ENCODE measurements around the gene HOXC6.

The HOXC6 gene

GRCh38 chr12:54042970-54043853, 15.0 kb downstream of the HOXC6 start:
- no peak for DNase-seq (ENCODE audit: low read depth)

DNA sequence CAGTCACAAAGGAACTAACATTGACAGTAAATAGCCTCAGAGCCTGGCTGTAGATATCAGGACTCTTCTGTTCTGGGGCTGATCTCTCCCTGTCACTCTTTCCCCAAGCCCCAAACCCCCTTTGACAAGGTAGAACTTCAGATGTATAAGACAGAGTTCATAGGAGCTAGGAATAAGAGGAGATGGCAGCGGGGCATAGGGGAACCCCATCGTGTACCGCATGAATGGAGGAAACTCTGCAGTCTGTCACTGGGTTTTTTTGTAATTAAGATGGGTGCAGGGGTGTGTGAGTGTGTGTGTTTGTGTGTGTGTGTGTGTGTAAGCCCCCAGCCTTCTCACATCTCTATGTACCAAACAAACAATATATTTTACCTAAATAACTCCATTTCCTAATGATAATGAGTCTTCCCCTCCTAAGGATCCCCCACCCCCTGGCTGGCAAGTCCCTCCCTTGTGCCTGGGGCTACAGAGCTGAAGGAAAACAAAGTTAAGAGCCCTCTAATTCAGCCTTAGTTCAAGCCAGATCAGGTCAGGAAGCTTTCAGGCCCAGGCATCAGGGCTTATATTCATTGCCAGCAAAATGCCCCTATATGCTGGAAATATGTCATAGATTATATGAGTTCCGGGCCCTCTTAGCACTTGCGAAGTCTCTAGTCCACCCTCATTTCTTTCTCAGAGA, 16.3 kb downstream of the HOXC6 start:
- no peak for DNase-seq (ENCODE audit: low read depth)

GRCh38 chr12:54045401-54045800, 17.2 kb downstream of the HOXC6 start:
- no peak for DNase-seq (ENCODE audit: low read depth)

GRCh38 chr12:54045868-54046521, 17.8 kb downstream of the HOXC6 start:
- no peak for DNase-seq (ENCODE audit: low read depth)

GRCh38 chr12:54046809-54047159, 18.5 kb downstream of the HOXC6 start:
- no peak for DNase-seq (ENCODE audit: low read depth)

- no peak for DNase-seq (ENCODE audit: low read depth)
Observed at GRCh38 chr12:54047160-54047963, 19.1 kb downstream of the HOXC6 start.

GRCh38 chr12:54047964-54048303, 19.7 kb downstream of the HOXC6 start:
- no peak for DNase-seq (ENCODE audit: low read depth)

- DNase-seq (ENCODE audit: low read depth) = no peak
Observed at GRCh38 chr12:54048406-54049093, 20.3 kb downstream of the HOXC6 start.

- DNase-seq (ENCODE audit: low read depth) = no peak
Observed at GRCh38 chr12:54049108-54049507, 20.9 kb downstream of the HOXC6 start.

DNA sequence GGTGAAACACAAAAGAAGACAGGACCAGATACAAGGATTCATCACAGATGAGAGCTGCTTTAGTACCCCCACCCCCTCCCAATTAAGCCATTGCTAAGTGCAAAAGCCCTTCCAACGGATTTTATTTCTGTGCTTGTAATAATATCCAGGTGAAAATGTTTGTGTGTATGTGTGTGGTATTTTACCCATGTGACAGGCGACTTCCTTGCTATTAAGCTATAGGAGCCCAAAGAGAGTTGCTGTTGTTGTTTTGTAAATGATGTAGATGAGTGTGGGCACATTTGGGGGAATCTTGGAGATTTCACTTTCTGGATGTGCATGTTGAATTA, 22.2 kb downstream of the HOXC6 start:
- no peak for DNase-seq (ENCODE audit: low read depth)

DNA sequence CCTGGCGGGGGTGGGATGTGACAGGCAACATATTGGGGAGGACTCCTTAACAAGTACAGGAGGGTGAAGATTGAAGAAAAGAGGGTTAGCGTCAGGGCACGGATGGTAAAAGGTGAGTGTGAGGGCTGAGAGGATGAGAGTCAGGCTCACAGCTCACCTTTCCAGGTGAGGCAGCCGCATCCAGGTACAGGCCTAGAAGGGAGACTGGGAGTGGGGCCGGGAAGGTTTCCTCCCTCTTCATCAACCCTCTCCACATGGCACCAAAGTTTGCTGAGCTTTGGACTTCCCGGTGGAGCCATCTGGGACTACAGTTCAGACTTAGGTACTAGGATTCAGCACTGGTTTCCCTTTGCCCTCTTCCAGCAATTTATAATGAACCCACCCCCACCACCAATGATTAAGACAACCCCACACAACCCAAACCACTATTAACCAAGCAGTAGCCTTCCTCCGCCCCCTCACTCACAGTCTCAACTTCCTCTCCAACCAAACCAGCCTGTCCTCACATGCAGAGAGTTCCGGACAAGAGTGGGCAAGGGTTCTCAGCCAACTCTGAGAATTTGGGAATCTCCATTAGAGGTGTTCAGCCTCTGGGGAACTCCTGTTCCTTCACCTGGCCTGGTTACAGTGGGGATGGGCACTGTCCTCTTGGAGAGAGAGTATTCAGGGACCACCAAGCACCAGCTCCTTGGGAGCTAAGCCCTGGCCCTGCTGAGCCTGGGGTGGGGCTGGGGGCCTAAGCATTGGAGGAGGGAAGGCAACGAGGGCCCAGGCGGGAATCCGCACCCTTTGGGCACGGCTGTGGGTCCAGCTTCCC, 23.0 kb downstream of the HOXC6 start:
- no peak for DNase-seq (ENCODE audit: low read depth)

- no peak for DNase-seq (ENCODE audit: low read depth)
Observed at GRCh38 chr12:54051874-54052437, 23.7 kb downstream of the HOXC6 start.

DNA sequence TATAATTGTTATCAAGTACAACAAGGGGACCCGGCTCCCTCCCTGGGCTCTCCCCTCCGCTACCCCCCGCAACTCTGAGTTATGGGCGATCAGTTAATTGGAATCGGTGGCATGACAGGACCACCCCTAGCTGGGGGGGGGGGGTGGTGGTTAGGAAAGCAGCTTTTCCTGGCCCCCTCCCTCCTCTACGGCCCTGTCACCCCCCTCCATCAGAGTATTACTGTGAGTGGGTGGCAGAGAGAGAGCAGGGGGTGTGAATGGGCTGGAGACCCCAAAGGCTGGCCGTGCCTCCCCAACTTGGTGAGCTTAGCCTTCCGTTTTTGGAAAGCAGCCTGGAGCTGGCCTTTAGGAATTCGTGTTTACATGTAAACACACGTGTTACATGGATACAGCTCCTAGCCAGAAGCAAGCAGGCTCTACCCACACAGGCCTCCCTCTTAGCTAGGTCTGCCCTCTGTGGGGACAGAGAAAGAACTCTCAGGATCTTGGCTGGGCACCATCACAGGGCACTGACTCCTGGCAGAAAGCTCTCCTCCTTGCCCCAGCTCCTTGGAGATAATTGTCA, 24.3 kb downstream of the HOXC6 start:
- no peak for DNase-seq (ENCODE audit: low read depth)

DNA sequence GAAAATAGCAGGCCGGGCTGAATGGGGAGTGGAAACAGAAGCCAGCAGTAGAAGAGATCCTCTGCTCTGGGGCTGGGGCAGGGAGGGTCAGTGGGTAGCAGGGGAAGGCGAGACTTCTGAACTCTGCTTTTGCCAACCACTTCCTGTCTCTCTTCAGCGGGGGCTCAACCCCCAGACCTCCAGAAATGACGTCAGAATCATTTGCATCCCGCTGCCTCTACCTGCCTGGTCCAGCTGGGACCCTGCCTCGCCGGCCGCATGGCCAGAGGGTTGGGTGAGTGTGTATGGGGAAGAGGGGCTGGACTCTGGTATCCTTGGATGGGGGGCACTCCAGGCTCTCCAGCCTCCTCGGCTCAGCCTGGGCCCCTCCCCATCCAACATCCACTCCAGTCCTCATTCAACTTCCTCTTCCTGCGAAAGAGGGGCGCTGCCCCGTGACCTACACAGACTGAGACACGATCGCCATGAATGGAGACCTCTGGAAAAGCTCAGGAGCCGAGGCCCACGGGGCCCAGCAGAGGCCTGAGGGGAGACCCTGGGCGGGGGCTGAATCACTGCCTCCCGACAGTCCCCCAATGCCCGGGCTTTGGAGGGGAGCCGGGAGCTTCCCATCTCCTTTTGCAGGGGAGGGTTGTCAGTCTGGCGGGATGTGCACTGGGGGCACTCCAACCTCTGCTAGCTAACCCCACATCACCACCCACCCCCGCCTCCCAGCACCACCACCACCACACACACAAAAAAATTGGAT, 24.9 kb downstream of the HOXC6 start:
- no peak for DNase-seq (ENCODE audit: low read depth)

DNA sequence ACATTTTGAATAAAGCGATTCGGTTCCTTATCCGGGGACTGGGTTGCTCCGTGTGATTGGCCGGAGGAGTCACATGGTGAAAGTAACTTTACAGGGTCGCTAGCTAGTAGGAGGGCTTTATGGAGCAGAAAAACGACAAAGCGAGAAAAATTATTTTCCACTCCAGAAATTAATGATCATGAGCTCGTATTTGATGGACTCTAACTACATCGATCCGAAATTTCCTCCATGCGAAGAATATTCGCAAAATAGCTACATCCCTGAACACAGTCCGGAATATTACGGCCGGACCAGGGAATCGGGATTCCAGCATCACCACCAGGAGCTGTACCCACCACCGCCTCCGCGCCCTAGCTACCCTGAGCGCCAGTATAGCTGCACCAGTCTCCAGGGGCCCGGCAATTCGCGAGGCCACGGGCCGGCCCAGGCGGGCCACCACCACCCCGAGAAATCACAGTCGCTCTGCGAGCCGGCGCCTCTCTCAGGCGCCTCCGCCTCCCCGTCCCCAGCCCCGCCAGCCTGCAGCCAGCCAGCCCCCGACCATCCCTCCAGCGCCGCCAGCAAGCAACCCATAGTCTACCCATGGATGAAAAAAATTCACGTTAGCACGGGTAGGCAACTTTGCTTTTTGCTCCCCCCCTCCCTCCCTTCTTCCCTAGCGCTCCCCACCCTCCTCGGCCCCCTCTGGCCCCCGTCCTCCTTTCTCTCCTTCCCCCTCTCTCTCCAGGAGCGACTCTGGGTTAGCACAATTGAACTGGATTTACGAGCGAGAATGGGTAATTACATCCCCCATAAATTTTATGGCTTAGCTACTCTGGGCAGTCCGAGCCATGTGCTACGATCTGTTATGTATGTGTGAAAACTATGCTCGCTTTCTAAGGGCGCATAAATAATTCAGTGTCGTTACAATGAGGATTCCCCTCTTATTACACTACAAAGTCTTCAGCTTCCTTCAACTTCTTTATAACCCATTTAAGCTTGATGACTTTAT, 25.8 kb downstream of the HOXC6 start, which contains the start of gene HOXC4:
Gene HOXC4, plus strand, starts transcription at position 85 of the 991 bp plus-strand sequence. Its CDS starts 88 bp downstream, at position 173.
- DNase-seq (ENCODE audit: low read depth) = no peak

DNA sequence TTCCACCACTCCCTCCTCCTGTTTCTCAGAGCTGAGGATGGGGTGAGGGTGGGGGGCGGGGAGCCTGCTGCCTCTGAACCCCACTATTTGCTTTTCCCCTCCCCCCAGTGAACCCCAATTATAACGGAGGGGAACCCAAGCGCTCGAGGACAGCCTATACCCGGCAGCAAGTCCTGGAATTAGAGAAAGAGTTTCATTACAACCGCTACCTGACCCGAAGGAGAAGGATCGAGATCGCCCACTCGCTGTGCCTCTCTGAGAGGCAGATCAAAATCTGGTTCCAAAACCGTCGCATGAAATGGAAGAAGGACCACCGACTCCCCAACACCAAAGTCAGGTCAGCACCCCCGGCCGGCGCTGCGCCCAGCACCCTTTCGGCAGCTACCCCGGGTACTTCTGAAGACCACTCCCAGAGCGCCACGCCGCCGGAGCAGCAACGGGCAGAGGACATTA, 26.5 kb downstream of the HOXC6 start:
- DNase-seq (ENCODE audit: low read depth) = no peak

GRCh38 chr12:54055552-54055951, 27.3 kb downstream of the HOXC6 start:
- DNase-seq (ENCODE audit: low read depth) = no peak

- no peak for DNase-seq (ENCODE audit: low read depth)
Observed at GRCh38 chr12:54056110-54056509, 27.9 kb downstream of the HOXC6 start.

All from stimulated activated CD8-positive, alpha-beta memory T cell treated with anti-CD3 and anti-CD28 coated beads, Interleukin-12 subunit alpha, Interleukin-12 subunit beta, amount 100 ng/mL, for 4 hours (primary cell).